ENCODE measurements around the gene PLA2G4B. TPM values are rescaled to one million over a fixed set of nuclear protein-coding genes. Genes with fewer than 3 reads are reported as not detected.

The PLA2G4B gene
- total RNA-seq, 1 experiment from 2014 or later: 11.0 TPM

DNA sequence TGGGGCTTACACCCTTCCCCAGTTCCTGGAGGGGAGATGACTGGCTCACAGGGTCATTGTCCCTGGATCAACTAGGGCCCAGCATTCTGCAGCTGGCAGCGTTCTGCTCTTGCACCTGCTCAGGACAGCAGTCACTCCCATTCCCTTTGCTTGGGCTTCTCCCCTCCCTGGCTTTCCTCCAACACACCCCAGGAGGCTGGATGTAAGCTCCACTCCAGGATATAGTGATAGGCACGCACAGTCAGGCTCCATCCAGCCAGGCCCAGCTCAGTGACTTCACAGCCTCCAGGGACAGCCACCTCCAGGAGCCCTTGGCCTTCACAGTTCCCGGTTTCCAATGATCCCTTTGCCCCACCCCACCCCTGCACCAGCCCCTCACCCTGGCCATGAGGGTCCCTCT is 53.3 kb downstream of the PLA2G4B start:
- H3K36me3 Mint-ChIP-seq: no peaks in the 10 kb centered on the region
- POLR2A ChIA-PET: no interaction called here

DNA sequence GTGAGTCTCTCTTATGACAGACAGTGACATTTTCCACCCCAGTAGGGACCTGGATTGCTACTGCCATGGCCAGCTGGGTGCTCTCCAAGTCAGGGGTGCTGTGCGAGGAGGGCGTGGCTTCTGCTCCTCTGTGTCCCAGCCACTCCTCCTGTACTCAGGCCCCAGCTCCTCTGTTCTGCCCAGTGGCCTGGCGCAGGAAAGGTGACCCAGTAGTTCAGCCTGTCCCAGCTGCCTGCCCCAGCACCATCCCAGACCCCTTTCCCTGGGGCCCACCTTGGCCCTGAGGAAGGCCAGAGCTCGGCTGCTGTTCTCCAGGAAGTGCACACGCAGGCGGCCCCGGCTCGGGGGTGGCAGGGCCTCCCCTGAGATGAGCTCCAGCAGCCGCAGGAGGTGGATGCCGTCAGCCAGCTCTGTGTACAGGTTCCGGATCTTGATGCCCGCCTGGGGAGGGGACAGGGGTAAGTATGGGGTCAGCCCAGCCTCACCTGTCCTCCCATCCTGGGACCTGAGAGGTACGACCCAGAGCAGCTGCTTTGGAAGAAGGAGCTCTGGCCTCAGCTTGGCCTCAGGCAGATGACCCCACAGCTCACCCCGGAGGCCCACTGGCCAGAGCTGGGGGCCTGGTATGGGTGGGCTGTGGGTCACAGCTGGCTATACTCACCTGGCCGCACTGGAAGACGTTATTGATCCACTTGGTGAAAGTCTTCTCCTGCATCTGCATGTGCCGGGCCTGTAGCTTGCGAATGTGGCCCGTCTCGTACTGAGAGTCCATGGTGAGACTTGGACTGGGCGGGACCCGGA is 54.2 kb downstream of the PLA2G4B start:
- no peaks in the 10 kb centered on the region for H3K4me1 Mint-ChIP-seq
- H3K36me3 Mint-ChIP-seq: peaks cover 5% of the 10 kb centered on the region; the same call in 1 of the 2 replicates
- no peak for DNase-seq (ENCODE audit: low spot score)
- 0 out of 2 replicates have a peak, but pooled peaks cover 4% of the 10 kb centered on the region for H3K9me3 Mint-ChIP-seq
- H3K27me3 Mint-ChIP-seq (ENCODE audit: low read depth): no peaks in the 10 kb centered on the region
- ATAC-seq: no peak
- ChIA-PET POLR2A (interaction anchor here (0.6 kb wide), 1 partner anchor 534 kb away, joined by 3 read pairs; no protein-coding TSS in a partner anchor), CTCF (interaction anchor here (0.8 to 3.9 kb wide), 5 partner anchors 11 to 187 kb away, joined by 3 to 27 read pairs (median 4); no protein-coding TSS in a partner anchor)
- no peak overlapping the region for H3K27ac Mint-ChIP-seq
- TF ChIP-seq ZSCAN18 (CRISPR knock-in tag; IDR thresholded peaks at IDR 0.05): no peak
- TF ChIP-seq NFYB (CRISPR knock-in tag; conservative IDR thresholded peaks at IDR 0.05; ENCODE audit: low read depth): no peak
- TF ChIP-seq, protein P1, sequence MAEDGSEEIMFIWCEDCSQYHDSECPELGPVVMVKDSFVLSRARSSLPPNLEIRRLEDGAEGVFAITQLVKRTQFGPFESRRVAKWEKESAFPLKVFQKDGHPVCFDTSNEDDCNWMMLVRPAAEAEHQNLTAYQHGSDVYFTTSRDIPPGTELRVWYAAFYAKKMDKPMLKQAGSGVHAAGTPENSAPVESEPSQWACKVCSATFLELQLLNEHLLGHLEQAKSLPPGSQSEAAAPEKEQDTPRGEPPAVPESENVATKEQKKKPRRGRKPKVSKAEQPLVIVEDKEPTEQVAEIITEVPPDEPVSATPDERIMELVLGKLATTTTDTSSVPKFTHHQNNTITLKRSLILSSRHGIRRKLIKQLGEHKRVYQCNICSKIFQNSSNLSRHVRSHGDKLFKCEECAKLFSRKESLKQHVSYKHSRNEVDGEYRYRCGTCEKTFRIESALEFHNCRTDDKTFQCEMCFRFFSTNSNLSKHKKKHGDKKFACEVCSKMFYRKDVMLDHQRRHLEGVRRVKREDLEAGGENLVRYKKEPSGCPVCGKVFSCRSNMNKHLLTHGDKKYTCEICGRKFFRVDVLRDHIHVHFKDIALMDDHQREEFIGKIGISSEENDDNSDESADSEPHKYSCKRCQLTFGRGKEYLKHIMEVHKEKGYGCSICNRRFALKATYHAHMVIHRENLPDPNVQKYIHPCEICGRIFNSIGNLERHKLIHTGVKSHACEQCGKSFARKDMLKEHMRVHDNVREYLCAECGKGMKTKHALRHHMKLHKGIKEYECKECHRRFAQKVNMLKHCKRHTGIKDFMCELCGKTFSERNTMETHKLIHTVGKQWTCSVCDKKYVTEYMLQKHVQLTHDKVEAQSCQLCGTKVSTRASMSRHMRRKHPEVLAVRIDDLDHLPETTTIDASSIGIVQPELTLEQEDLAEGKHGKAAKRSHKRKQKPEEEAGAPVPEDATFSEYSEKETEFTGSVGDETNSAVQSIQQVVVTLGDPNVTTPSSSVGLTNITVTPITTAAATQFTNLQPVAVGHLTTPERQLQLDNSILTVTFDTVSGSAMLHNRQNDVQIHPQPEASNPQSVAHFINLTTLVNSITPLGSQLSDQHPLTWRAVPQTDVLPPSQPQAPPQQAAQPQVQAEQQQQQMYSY (CRISPR knock-in tag; IDR thresholded peaks at IDR 0.05): no peak
- TF ChIP-seq, protein P2, sequence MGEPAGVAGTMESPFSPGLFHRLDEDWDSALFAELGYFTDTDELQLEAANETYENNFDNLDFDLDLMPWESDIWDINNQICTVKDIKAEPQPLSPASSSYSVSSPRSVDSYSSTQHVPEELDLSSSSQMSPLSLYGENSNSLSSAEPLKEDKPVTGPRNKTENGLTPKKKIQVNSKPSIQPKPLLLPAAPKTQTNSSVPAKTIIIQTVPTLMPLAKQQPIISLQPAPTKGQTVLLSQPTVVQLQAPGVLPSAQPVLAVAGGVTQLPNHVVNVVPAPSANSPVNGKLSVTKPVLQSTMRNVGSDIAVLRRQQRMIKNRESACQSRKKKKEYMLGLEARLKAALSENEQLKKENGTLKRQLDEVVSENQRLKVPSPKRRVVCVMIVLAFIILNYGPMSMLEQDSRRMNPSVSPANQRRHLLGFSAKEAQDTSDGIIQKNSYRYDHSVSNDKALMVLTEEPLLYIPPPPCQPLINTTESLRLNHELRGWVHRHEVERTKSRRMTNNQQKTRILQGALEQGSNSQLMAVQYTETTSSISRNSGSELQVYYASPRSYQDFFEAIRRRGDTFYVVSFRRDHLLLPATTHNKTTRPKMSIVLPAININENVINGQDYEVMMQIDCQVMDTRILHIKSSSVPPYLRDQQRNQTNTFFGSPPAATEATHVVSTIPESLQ (CRISPR knock-in tag; IDR thresholded peaks at IDR 0.05): no peak
- TF ChIP-seq HMGA2 (CRISPR knock-in tag; IDR thresholded peaks at IDR 0.05): no peak
- TF ChIP-seq RELA (CRISPR knock-in tag; IDR thresholded peaks at IDR 0.05; ENCODE audit: borderline replicate concordance): no peak
- TF ChIP-seq, protein P3, sequence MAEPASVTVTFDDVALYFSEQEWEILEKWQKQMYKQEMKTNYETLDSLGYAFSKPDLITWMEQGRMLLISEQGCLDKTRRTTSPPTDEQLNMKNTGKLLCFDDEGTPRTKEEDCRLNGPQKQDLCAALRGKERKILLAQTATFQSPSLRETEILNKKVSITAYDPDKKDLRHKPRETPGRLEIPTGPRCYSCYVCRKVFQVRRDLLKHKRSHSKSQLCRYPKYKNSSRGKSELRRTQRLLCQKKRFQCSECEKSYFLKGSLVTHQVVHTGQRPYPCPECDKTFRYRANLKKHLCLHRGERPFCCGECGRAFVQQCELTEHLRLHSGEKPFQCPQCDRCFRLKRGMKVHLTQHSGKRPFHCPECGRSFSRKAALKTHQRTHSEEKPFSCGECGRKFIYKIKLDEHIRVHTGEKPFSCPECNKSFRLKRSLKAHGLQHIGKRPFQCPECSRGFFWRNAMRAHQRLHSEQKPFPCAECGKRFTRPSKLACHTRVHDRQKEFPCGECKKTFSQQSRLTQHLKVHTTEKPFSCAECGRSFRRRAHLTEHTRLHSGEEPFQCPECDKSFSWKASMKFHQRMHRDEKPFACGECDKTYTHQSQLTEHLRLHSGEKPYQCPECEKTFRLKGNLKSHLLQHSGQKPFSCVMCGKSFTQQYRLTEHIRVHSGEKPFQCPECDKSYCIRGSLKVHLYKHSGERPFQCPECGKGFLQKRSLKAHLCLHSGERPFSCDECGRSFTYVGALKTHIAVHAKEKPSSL (CRISPR knock-in tag; conservative IDR thresholded peaks at IDR 0.05): no peak
- TF ChIP-seq, protein P4, sequence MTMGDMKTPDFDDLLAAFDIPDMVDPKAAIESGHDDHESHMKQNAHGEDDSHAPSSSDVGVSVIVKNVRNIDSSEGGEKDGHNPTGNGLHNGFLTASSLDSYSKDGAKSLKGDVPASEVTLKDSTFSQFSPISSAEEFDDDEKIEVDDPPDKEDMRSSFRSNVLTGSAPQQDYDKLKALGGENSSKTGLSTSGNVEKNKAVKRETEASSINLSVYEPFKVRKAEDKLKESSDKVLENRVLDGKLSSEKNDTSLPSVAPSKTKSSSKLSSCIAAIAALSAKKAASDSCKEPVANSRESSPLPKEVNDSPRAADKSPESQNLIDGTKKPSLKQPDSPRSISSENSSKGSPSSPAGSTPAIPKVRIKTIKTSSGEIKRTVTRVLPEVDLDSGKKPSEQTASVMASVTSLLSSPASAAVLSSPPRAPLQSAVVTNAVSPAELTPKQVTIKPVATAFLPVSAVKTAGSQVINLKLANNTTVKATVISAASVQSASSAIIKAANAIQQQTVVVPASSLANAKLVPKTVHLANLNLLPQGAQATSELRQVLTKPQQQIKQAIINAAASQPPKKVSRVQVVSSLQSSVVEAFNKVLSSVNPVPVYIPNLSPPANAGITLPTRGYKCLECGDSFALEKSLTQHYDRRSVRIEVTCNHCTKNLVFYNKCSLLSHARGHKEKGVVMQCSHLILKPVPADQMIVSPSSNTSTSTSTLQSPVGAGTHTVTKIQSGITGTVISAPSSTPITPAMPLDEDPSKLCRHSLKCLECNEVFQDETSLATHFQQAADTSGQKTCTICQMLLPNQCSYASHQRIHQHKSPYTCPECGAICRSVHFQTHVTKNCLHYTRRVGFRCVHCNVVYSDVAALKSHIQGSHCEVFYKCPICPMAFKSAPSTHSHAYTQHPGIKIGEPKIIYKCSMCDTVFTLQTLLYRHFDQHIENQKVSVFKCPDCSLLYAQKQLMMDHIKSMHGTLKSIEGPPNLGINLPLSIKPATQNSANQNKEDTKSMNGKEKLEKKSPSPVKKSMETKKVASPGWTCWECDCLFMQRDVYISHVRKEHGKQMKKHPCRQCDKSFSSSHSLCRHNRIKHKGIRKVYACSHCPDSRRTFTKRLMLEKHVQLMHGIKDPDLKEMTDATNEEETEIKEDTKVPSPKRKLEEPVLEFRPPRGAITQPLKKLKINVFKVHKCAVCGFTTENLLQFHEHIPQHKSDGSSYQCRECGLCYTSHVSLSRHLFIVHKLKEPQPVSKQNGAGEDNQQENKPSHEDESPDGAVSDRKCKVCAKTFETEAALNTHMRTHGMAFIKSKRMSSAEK (CRISPR knock-in tag; IDR thresholded peaks at IDR 0.05; ENCODE audit: borderline replicate concordance): no peak
- TF ChIP-seq, protein P5, sequence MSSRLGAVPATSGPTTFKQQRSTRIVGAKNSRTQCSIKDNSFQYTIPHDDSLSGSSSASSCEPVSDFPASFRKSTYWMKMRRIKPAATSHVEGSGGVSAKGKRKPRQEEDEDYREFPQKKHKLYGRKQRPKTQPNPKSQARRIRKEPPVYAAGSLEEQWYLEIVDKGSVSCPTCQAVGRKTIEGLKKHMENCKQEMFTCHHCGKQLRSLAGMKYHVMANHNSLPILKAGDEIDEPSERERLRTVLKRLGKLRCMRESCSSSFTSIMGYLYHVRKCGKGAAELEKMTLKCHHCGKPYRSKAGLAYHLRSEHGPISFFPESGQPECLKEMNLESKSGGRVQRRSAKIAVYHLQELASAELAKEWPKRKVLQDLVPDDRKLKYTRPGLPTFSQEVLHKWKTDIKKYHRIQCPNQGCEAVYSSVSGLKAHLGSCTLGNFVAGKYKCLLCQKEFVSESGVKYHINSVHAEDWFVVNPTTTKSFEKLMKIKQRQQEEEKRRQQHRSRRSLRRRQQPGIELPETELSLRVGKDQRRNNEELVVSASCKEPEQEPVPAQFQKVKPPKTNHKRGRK (CRISPR knock-in tag; IDR thresholded peaks at IDR 0.05; ENCODE audit: borderline replicate concordance): no peak
- no peak for TF ChIP-seq SOX15 (CRISPR knock-in tag; IDR thresholded peaks at IDR 0.05)
- no peak for TF ChIP-seq SMAD4 (CRISPR knock-in tag; IDR thresholded peaks at IDR 0.05)
- no peak for TF ChIP-seq IRF1 (CRISPR knock-in tag; IDR thresholded peaks at IDR 0.05)
- no peak for TF ChIP-seq KAT7 (CRISPR knock-in tag; IDR thresholded peaks at IDR 0.05; ENCODE audit: borderline replicate concordance)
- no peak overlapping the region for H3K4me3 Mint-ChIP-seq

More for the DNA sequence above, 53.3 kb downstream of the PLA2G4B start:
- TF ChIP-seq ZNF121 (CRISPR knock-in tag; IDR thresholded peaks at IDR 0.05) (no peak), OVOL2 (CRISPR knock-in tag; IDR thresholded peaks at IDR 0.05; ENCODE audit: borderline replicate concordance) (no peak), ATF1 (CRISPR knock-in tag; IDR thresholded peaks at IDR 0.05) (no peak)
- Mint-ChIP-seq H3K27me3 (ENCODE audit: low read depth) (no peaks in the 10 kb centered on the region), H3K9me3 (0 out of 2 replicates have a peak, but pooled peaks cover 4% of the 10 kb centered on the region), H3K4me1 (no peaks in the 10 kb centered on the region), H3K4me3 (no peak overlapping the region), H3K27ac (no peak overlapping the region)
- DNase-seq (ENCODE audit: low spot score) (no peak), ATAC-seq (no peak)
- CTCF ChIA-PET: interaction anchor here (0.8 to 3.9 kb wide), 3 partner anchors 10 to 117 kb away, joined by 4 to 27 read pairs (median 6); no protein-coding TSS in a partner anchor
